ENCODE results near the gene NR1H3.
A peak's percentile ranks its signal among the peaks of the same experiment; 100 is the strongest.

DNA sequence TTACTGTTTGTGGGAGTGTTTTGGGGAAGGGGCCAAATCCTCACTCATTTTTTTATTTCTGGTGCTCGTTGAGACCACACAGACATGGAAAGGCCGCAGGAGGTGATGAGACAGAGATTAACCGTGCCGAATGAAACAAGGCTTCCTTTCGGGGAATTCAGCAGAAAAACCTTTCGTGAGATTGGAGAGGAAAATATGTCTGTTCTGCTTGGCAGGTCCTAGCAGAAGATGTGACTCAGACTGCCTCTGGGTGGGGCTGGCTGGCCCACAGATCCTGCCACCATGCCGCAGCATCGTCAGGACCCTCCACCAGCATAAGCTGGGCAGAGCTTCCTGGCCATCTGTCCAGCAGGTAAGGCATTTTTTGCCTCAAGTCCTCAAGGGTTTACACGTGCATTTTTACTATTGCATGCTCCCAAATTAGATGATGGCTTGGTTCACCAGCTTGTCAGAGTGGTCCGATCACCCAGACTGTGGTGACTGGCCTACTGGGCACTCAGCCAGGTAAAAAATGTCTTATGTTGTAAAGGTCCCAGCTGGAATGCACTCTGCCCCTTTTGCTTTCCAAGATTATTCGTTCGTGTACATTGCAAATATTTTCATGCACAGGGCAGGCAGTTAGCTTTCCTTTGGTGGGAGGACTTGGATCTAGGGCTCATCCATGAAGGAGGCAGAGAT lies 41.5 kb upstream of the NR1H3 start:
- TF ChIP-seq CTCF (IDR thresholded peaks at IDR 0.05): peak in 1 of 4 donors; percentile 6
- TF ChIP-seq POLR2A (IDR thresholded peaks at IDR 0.05): no peak

All from right lobe of liver (tissue), 4 donors.